Stomach (tissue), 9 donors: ENCODE measurements around the gene CT47C1. TPM values are rescaled to one million over a fixed set of nuclear protein-coding genes. Genes with fewer than 3 reads are reported as not detected.

Source experiments
- DNase-seq, 2 donors: peaks; one replicate each; pipeline versions ENCODE4 v3.0.0 to v3.0.0-alpha.2; 2013 to 2019
- H3K27ac ChIP-seq, 5 donors: fragments of 200-600 bp in 4 of 5; sonication (generic) in 4 of 5; one replicate each; pipeline ENCODE4 v1.5.1; 2013 to 2019; ENCODE audit warnings: mild to moderate bottlenecking in 1 of 5, moderate library complexity in 1 of 5
- H3K27me3 ChIP-seq, 3 donors: fragments of 200-600 bp; sonication (generic); one replicate each; pipeline ENCODE4 v1.5.1; 2017 to 2019; ENCODE audit warnings: mixed run types in 1 of 3
- H3K36me3 ChIP-seq, 4 donors: fragments of 200-600 bp; sonication (generic); 1 replicate in 3 of 4; 2 replicates in 1 of 4; pipeline ENCODE4 v1.5.1; 2016 to 2019
- H3K4me1 ChIP-seq, 4 donors: fragments of 200-600 bp; sonication (generic); one replicate each; pipeline ENCODE4 v1.5.1; 2016 to 2019
- H3K4me3 ChIP-seq, 4 donors: fragments of 200-600 bp; sonication (generic) in 3 of 4; one replicate each; pipeline ENCODE4 v1.5.1; 2016 to 2019; ENCODE audit warnings: mild to moderate bottlenecking in 1 of 4
- H3K9me3 ChIP-seq, 4 donors: fragments of 200-600 bp; sonication (generic); one replicate each; pipeline ENCODE4 v1.5.1; 2016 to 2019
- EP300 ChIP-seq: sonication (generic); formaldehyde crosslinking; IDR thresholded peaks from one replicate; pipeline ENCODE4 v1.6.1; 2017; ENCODE audit warnings: antibody characterized with exemption
- POLR2A ChIP-seq, 4 donors: fragments of 450-650 bp; IDR thresholded peaks; one replicate each; pipeline ENCODE4 v1.6.1; 2016; ENCODE audit warnings: antibody characterized with exemption in 4 of 4, control low read depth in 2 of 4, mild to moderate bottlenecking in 1 of 4, moderate library complexity in 1 of 4
- POLR2AphosphoS5 ChIP-seq, 3 donors: sonication (generic); formaldehyde crosslinking; IDR thresholded peaks; one replicate each; pipeline ENCODE4 v1.6.1; 2016; ENCODE audit warnings: antibody characterized with exemption in 3 of 3
- WGBS, 5 donors: extraction: QIAGEN DNeasy Blood & Tissue Kit in 3 of 5; methylation state at CpG; one replicate each; pipeline versions ENCODE4 v1.1.5 to v1.1.7; 2013 to 2018; 5-methylcytosine and 5-hydroxymethylcytosine counted together
- intact Hi-C: fragments of 100-400 bp; cut with DNase I; formaldehyde crosslinking; loops from one replicate; pipeline ENCODE4 v1.15.1; 2023; ENCODE audit warnings: low total_unique reads
- polyA plus RNA-seq, 3 donors: library from polyadenylated mRNA; stranded (reverse); fragments of 200-250 nt; gene quantifications; one replicate each; pipeline ENCODE4 v1.2.3, GENCODE V29; 2013
- total RNA-seq, 5 donors: library from RNA; depleted of rRNA; stranded (reverse); fragments of >200 nt; gene quantifications; one replicate each; pipeline versions ENCODE4 v1.1.0 to v1.2.3, GENCODE V29; 2014 to 2016
- TF ChIP-seq, protein P1 (sequence below), 7 experiments: fragments of 450-650 bp in 4 of 7; fragments of 200-600 bp in 3 of 7; sonication (generic) in 3 of 7; IDR thresholded peaks; one replicate each; pipeline ENCODE4 v1.5.1; 2016 to 2019; ENCODE audit warnings: antibody characterized with exemption in 7 of 7, control low read depth in 2 of 7, mild to moderate bottlenecking in 1 of 7
- donor health status: healthy with polysubstance abuse.
- donor health status: Bipolar disorder and iron deficiency.
- donor health status: healthy.

Gene CT47C1
- total and polyA plus RNA-seq, 8 donors, result not detected

- Histone ChIP-seq H3K27me3 (peaks cover 0 to 5% (median 0%) of the 10 kb centered on the region in 3 donors), H3K4me1 (no peaks in the 10 kb centered on the region), H3K36me3 (no peaks in the 10 kb centered on the region), H3K27ac (no peak overlapping the region), H3K9me3 (peaks cover 0 to 12% (median 3%) of the 10 kb centered on the region in 4 donors), H3K4me3 (no peak overlapping the region)
- TF ChIP-seq POLR2AphosphoS5 (IDR thresholded peaks at IDR 0.05) (no peak), EP300 (no peak), POLR2A (IDR thresholded peaks at IDR 0.05) (no peak)
- TF ChIP-seq, protein P1, sequence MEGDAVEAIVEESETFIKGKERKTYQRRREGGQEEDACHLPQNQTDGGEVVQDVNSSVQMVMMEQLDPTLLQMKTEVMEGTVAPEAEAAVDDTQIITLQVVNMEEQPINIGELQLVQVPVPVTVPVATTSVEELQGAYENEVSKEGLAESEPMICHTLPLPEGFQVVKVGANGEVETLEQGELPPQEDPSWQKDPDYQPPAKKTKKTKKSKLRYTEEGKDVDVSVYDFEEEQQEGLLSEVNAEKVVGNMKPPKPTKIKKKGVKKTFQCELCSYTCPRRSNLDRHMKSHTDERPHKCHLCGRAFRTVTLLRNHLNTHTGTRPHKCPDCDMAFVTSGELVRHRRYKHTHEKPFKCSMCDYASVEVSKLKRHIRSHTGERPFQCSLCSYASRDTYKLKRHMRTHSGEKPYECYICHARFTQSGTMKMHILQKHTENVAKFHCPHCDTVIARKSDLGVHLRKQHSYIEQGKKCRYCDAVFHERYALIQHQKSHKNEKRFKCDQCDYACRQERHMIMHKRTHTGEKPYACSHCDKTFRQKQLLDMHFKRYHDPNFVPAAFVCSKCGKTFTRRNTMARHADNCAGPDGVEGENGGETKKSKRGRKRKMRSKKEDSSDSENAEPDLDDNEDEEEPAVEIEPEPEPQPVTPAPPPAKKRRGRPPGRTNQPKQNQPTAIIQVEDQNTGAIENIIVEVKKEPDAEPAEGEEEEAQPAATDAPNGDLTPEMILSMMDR (IDR thresholded peaks at IDR 0.05), result no peak
- no peak for DNase-seq
- intact Hi-C loops, result no loop called here
Measured at GRCh38 chrX:119030990-119031389, 41.8 kb upstream of the CT47C1 start.

DNA sequence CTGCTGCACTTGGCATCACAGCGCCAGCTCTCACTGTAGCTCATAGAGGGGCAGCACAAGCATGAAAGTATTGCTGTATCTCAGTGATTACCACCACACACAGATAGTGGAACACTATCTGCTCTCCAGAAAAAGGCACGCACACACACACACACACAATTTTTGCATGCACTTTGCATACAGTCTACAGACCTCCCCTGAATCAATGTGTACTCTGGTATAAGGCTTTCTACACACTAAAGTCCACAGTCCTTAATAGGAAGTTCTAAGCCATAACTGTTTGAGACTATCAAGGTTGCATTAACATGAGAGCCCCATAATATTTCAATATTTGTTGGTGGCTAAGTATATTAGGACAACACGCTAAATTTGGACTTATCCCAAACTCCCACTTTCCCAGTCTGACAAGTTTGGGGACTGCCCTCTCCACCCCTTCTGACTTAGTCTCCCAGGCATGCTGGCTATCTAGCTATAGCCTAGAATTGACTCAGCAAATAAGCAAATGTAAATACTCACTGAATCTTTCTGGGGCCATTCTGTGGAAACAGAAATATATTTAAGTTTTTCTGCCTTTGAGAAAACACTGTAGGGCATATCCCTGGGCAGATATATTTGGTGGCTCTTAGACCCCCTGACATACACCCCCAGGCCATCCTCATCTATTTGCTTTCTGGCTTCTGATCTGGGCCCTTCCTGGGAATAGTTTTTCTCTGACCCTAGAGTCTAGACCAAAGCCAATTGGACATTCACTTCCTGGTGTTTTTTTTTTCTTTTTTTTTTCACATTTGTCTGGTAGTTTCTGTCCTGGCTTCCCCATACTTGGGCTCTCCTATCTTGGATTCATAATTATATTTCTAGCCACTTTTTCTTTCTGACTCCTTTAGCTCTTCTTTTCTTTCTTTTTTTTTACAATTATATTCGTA is 36.4 kb upstream of the CT47C1 start:
- Histone ChIP-seq H3K36me3 (no peaks in the 10 kb centered on the region), H3K4me3 (no peak overlapping the region), H3K27me3 (peaks cover 0 to 5% (median 0%) of the 10 kb centered on the region in 3 donors), H3K27ac (peak overlapping the region in 3 of 5 donors; percentile 11 to 60 (median 37)), H3K4me1 (peaks cover 0 to 12% (median 8%) of the 10 kb centered on the region in 4 donors), H3K9me3 (peaks cover 0 to 12% (median 3%) of the 10 kb centered on the region in 4 donors)
- TF ChIP-seq, protein P1 (IDR thresholded peaks at IDR 0.05), result no peak
- TF ChIP-seq POLR2A (IDR thresholded peaks at IDR 0.05), result no peak
- no peak for TF ChIP-seq EP300
- TF ChIP-seq POLR2AphosphoS5 (IDR thresholded peaks at IDR 0.05), result no peak
- DNase-seq, result peak in 1 of 2 donors; percentile 25
- intact Hi-C loops, result no loop called here
- WGBS, 5 donors, result 50 to 60% (median 56%) methylated on average over 3 to 4 of the region's 4 CpGs

DNA sequence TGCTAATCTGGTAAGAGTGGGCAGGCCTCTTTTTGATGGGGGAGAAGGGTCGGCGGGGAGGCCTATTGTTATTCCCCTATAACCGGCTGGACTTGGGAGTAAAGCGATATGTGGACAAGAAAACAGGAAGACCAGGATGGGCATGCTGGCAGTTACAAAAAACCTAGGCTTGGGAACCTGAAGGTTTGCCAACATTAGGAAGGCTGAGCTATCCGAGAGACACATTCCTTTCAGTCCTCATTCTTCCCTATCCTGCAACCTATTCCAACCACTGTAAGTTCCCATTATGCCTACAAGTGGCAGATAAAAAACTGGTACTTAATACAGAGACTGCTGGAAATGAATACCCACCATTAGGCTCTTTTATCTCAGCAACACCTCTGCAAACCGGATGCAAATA is 32.4 kb upstream of the CT47C1 start:
- no peak for DNase-seq
- H3K4me1 ChIP-seq, result peaks cover 0 to 17% (median 8%) of the 10 kb centered on the region in 4 donors
- TF ChIP-seq POLR2AphosphoS5 (IDR thresholded peaks at IDR 0.05), result no peak
- no peak for TF ChIP-seq POLR2A (IDR thresholded peaks at IDR 0.05)
- TF ChIP-seq EP300, result no peak
- TF ChIP-seq, protein P1 (IDR thresholded peaks at IDR 0.05), result no peak
- 64 to 79% (median 77%) methylated on average over 6 of the region's 6 CpGs for WGBS, 5 donors
- no peaks in the 10 kb centered on the region for H3K9me3 ChIP-seq
- H3K4me3 ChIP-seq, result no peak overlapping the region
- peak overlapping the region in 2 of 5 donors; percentile 27 to 59 for H3K27ac ChIP-seq
- no peaks in the 10 kb centered on the region for H3K36me3 ChIP-seq
- H3K27me3 ChIP-seq, result no peaks in the 10 kb centered on the region
- intact Hi-C loops, result no loop called here

DNA sequence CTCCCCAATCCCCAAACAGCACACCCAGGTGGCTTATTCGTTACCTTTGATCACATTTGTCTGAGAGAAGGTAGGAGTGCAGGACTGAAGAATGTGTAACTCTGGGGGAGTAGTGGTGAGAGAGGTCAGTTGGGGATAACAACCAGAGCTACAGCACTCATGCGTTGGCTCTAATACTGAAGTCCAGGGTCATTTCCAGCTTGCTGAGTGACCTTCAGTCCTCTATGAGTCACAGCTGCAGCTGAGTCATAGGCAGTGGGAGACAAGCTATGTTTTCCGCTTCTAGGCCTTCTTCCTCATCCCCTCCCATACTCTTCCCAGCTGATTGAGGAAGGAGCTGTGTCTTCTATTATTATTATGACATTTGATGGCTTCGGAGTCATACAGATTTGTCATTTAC is 31.6 kb upstream of the CT47C1 start:
- DNase-seq, result peak; percentile 40 to 75
- TF ChIP-seq EP300, result no peak
- TF ChIP-seq POLR2AphosphoS5 (IDR thresholded peaks at IDR 0.05), result peak in 2 of 3 donors; percentile 38 to 80
- Histone ChIP-seq H3K27me3 (no peaks in the 10 kb centered on the region), H3K9me3 (no peaks in the 10 kb centered on the region), H3K27ac (peak overlapping the region in 3 of 5 donors; percentile 27 to 59 (median 32)), H3K36me3 (no peaks in the 10 kb centered on the region), H3K4me3 (no peak overlapping the region), H3K4me1 (peaks cover 0 to 17% (median 8%) of the 10 kb centered on the region in 4 donors)
- intact Hi-C loops, result no loop called here
- WGBS, 5 donors, result 19 to 40% (median 32%) methylated on average over 4 of the region's 4 CpGs
